ENCODE measurements around the gene RAD51AP1. TPM values are rescaled to one million over a fixed set of nuclear protein-coding genes. Genes with fewer than 3 reads are reported as not detected.

Gene RAD51AP1
- polyA plus RNA-seq, 1 experiment: 8.2 TPM

Other genes with a start within 250 kb of the RAD51AP1 start
- 24.5 and 28.8 TPM in 2 replicates for gene TIGAR, start 217.7 kb upstream of the RAD51AP1 start, polyA plus RNA-seq (2011; rRNA removed)
- not detected in 2 replicates for gene FGF23, start 159.2 kb upstream of the RAD51AP1 start, polyA plus RNA-seq (2011; rRNA removed)
- gene FGF6, start 93.1 kb upstream of the RAD51AP1 start, polyA plus RNA-seq (2011; rRNA removed): not detected in 2 replicates
- 71.9 and 79.2 TPM in 2 replicates for gene DYRK4, start 23.3 kb downstream of the RAD51AP1 start, polyA plus RNA-seq (2011; rRNA removed)
- 0.29 and 0.73 TPM in 2 replicates for gene AKAP3, start 110.2 kb downstream of the RAD51AP1 start, polyA plus RNA-seq (2011; rRNA removed)
- gene NDUFA9, start 110.2 kb downstream of the RAD51AP1 start, polyA plus RNA-seq (2011; rRNA removed): 81.5 and 83.1 TPM in 2 replicates
- gene GALNT8, start 181.5 kb downstream of the RAD51AP1 start, polyA plus RNA-seq (2011; rRNA removed): not detected in 2 replicates